Neural progenitor cell (in vitro differentiated cells): Measurements from ENCODE around the gene ABHD3.

Experiments
- EZH2phosphoT487 ChIP-seq: fragments of 200-600 bp; sonication (generic); IDR thresholded peaks from 2 replicates; pipeline ENCODE4 v1.6.1; 2017; ENCODE audit warnings: antibody characterized with exemption
- TF ChIP-seq, protein P1 (sequence below): fragments of 200-600 bp; sonication (generic); IDR thresholded peaks from 2 replicates; pipeline ENCODE4 v1.5.1; 2017; ENCODE audit warnings: antibody characterized with exemption, mild to moderate bottlenecking

DNA sequence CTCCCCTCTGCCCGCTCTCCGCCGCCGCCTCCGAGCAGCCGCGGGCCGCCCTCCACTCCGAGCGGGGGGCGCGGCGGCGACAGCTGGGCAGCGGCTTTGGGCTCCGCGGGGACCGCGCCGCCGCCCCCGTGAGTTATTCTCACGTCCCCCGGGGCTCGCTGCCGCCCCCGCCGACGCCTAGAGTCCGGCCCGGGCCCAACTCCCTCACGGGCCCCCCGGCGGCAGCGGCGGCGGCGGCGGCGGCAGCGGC lies 36.7 kb upstream of the ABHD3 start:
- TF ChIP-seq, protein P1, sequence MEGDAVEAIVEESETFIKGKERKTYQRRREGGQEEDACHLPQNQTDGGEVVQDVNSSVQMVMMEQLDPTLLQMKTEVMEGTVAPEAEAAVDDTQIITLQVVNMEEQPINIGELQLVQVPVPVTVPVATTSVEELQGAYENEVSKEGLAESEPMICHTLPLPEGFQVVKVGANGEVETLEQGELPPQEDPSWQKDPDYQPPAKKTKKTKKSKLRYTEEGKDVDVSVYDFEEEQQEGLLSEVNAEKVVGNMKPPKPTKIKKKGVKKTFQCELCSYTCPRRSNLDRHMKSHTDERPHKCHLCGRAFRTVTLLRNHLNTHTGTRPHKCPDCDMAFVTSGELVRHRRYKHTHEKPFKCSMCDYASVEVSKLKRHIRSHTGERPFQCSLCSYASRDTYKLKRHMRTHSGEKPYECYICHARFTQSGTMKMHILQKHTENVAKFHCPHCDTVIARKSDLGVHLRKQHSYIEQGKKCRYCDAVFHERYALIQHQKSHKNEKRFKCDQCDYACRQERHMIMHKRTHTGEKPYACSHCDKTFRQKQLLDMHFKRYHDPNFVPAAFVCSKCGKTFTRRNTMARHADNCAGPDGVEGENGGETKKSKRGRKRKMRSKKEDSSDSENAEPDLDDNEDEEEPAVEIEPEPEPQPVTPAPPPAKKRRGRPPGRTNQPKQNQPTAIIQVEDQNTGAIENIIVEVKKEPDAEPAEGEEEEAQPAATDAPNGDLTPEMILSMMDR = no peak
- TF ChIP-seq EZH2phosphoT487 = no peak
